HEK293 (cell line): ENCODE data around the gene RACK1.

Source experiments
- CTCF ChIA-PET: fragments of 350-600 bp; formaldehyde crosslinking; extraction: SDS; loops from one replicate; lab custom pipeline; 2021; ENCODE audit warnings: antibody characterized with exemption; lab: Yijun Ruan, JAX
- POLR2A ChIA-PET: fragments of 300-600 bp; formaldehyde crosslinking; extraction: SDS; loops from one replicate; lab custom pipeline; 2020; ENCODE audit warnings: antibody characterized with exemption, inconsistent platforms; lab: Yijun Ruan, JAX
- H3K27ac ChIP-seq: fragments of 200-500 bp; sonication (Bioruptor generic); 2 replicates; pipeline ENCODE4 v1.5.1; 2014; ENCODE audit warnings: low read depth, low read length, control low read depth, inconsistent platforms; ENCODE audit errors: extremely low read depth
- H3K36me3 ChIP-seq, 2 experiments: fragments of 200-500 bp in 1 of 2; sonication (Bioruptor generic) in 1 of 2; 1 replicate in 1 of 2; 2 replicates in 1 of 2; pipeline ENCODE4 v1.5.1; 2014 to 2017; ENCODE audit warnings: inconsistent platforms in 2 of 2, low read length in 2 of 2; ENCODE audit not compliant: control insufficient read depth in 2 of 2, insufficient read depth in 1 of 2
- H3K4me1 ChIP-seq: fragments of 200-500 bp; sonication (Bioruptor generic); 2 replicates; pipeline ENCODE4 v1.5.1; 2014; ENCODE audit warnings: mild to moderate bottlenecking, low read length, inconsistent platforms; ENCODE audit not compliant: control insufficient read depth, insufficient read depth
- H3K4me3 ChIP-seq: 2 replicates; pipeline ENCODE4 v1.5.1; 2011; ENCODE audit warnings: low read depth, mild to moderate bottlenecking, control low read depth, low read length, moderate library complexity
- H3K9me3 ChIP-seq: fragments of 200-500 bp; sonication (Bioruptor generic); 2 replicates; pipeline ENCODE4 v1.5.1; 2014; ENCODE audit warnings: low read depth, low read length, inconsistent platforms; ENCODE audit not compliant: control insufficient read depth, insufficient read depth
- BCL11B ChIP-seq: fragments of 450-650 bp; formaldehyde crosslinking; IDR thresholded peaks from 2 replicates; pipeline ENCODE4 v1.5.1; 2016; ENCODE audit warnings: low read depth, missing biosample characterization, missing genetic modification characterization
- BCL6B ChIP-seq: fragments of 450-650 bp; formaldehyde crosslinking; IDR thresholded peaks from 2 replicates; pipeline ENCODE4 v1.5.1; 2017; ENCODE audit warnings: missing biosample characterization, missing genetic modification characterization
- EGR2 ChIP-seq: fragments of 450-650 bp; formaldehyde crosslinking; IDR thresholded peaks from 2 replicates; pipeline ENCODE4 v1.5.1; 2016; ENCODE audit warnings: low read depth, missing biosample characterization, missing genetic modification characterization
- KLF10 ChIP-seq: fragments of 450-650 bp; IDR thresholded peaks from 2 replicates; pipeline ENCODE4 v1.5.1; 2018; ENCODE audit warnings: missing biosample characterization, mild to moderate bottlenecking, missing genetic modification characterization
- KLF17 ChIP-seq: fragments of 450-650 bp; formaldehyde crosslinking; IDR thresholded peaks from 2 replicates; pipeline ENCODE4 v1.5.1; 2016; ENCODE audit warnings: missing biosample characterization, missing genetic modification characterization
- MEIS1 ChIP-seq: sonication (generic); formaldehyde crosslinking; IDR thresholded peaks from 2 replicates; pipeline ENCODE4 v1.8.1; 2022; ENCODE audit warnings: missing genetic modification reagents, mild to moderate bottlenecking, borderline replicate concordance
- PRDM4 ChIP-seq: fragments of 450-650 bp; formaldehyde crosslinking; IDR thresholded peaks from 2 replicates; pipeline ENCODE4 v1.5.1; 2017; ENCODE audit warnings: missing biosample characterization, missing genetic modification characterization
- YY1 ChIP-seq: fragments of 450-650 bp; formaldehyde crosslinking; IDR thresholded peaks from 2 replicates; pipeline ENCODE4 v1.5.1; 2018; ENCODE audit warnings: missing biosample characterization, missing genetic modification characterization
- ZFHX2 ChIP-seq: fragments of 450-650 bp; formaldehyde crosslinking; conservative IDR thresholded peaks from 2 replicates; pipeline ENCODE4 v1.5.1; 2016; ENCODE audit warnings: missing biosample characterization, missing genetic modification characterization
- ZFP37 ChIP-seq: fragments of 450-650 bp; formaldehyde crosslinking; IDR thresholded peaks from 2 replicates; pipeline ENCODE4 v1.5.1; 2016; ENCODE audit warnings: missing biosample characterization, missing genetic modification characterization
- ZNF248 ChIP-seq: fragments of 450-650 bp; formaldehyde crosslinking; IDR thresholded peaks from 2 replicates; pipeline ENCODE4 v1.5.1; 2017; ENCODE audit warnings: missing biosample characterization, missing genetic modification characterization
- ZNF280D ChIP-seq: fragments of 450-650 bp; formaldehyde crosslinking; IDR thresholded peaks from 2 replicates; pipeline ENCODE4 v1.5.1; 2016; ENCODE audit warnings: missing biosample characterization, missing genetic modification characterization
- ZNF324 ChIP-seq: fragments of 450-650 bp; formaldehyde crosslinking; IDR thresholded peaks from 2 replicates; pipeline ENCODE4 v1.5.1; 2016; ENCODE audit warnings: missing biosample characterization, missing genetic modification characterization
- ZNF335 ChIP-seq: fragments of 450-650 bp; formaldehyde crosslinking; conservative IDR thresholded peaks from 2 replicates; pipeline ENCODE4 v1.5.1; 2016; ENCODE audit warnings: missing biosample characterization, missing genetic modification characterization
- ZNF398 ChIP-seq: fragments of 450-650 bp; formaldehyde crosslinking; IDR thresholded peaks from 2 replicates; pipeline ENCODE4 v1.5.1; 2017; ENCODE audit warnings: missing biosample characterization, missing genetic modification characterization
- ZNF488 ChIP-seq: fragments of 450-650 bp; formaldehyde crosslinking; IDR thresholded peaks from 2 replicates; pipeline ENCODE4 v1.5.1; 2016; ENCODE audit warnings: missing biosample characterization, missing genetic modification characterization
- ZNF571 ChIP-seq: fragments of 450-650 bp; formaldehyde crosslinking; IDR thresholded peaks from 2 replicates; pipeline ENCODE4 v1.5.0; 2017; ENCODE audit warnings: missing biosample characterization, missing genetic modification characterization
- ZNF658 ChIP-seq: fragments of 450-650 bp; formaldehyde crosslinking; IDR thresholded peaks from 2 replicates; pipeline ENCODE4; 2016; ENCODE audit warnings: missing biosample characterization, missing genetic modification characterization

The RACK1 gene

GRCh38 chr5:181229996-181230395 is 13.7 kb downstream of the RACK1 start:
- no peak overlapping the region for H3K4me3 ChIP-seq
- TF ChIP-seq YY1, result no peak
- TF ChIP-seq ZNF335 (tag by site-specific recombination), result no peak
- no peak for TF ChIP-seq BCL11B (tag by site-specific recombination)
- no peak for TF ChIP-seq ZFP37 (tag by site-specific recombination)
- no peak for TF ChIP-seq ZNF488 (tag by site-specific recombination)
- no peak for TF ChIP-seq ZNF571 (tag by site-specific recombination)
- no peak for TF ChIP-seq KLF17 (tag by site-specific recombination)
- no peak for TF ChIP-seq PRDM4 (tag by site-specific recombination)
- no peak for TF ChIP-seq ZNF324 (tag by site-specific recombination)
- no peak for TF ChIP-seq ZNF658 (tag by site-specific recombination)
- TF ChIP-seq ZNF280D (tag by site-specific recombination), result no peak
- no peak for TF ChIP-seq MEIS1 (CRISPR knock-in tag)
- no peak for TF ChIP-seq ZNF248 (tag by site-specific recombination)
- H3K27ac ChIP-seq, result no peak overlapping the region
- H3K9me3 ChIP-seq, result no peaks in the 10 kb centered on the region
- POLR2A ChIA-PET, result interaction anchor here (0.6 to 1.7 kb wide), 4 partner anchors 14 to 442 kb away, joined by 3 to 5 read pairs (median 4); no protein-coding TSS in a partner anchor
- CTCF ChIA-PET, result interaction anchor here (0.7 kb wide), 1 partner anchor 41 kb away, joined by 4 read pairs; no protein-coding TSS in a partner anchor
- H3K36me3 ChIP-seq, result peaks cover 9 to 77% of the 10 kb centered on the region in 2 experiments; a peak in 2 of 3 replicates
- H3K4me1 ChIP-seq, result no peaks in the 10 kb centered on the region

GRCh38 chr5:181224390-181225229 is 19.1 kb downstream of the RACK1 start:
- TF ChIP-seq KLF10 (tag by site-specific recombination), result no peak
- peak; percentile 63 for TF ChIP-seq ZFHX2 (tag by site-specific recombination)
- TF ChIP-seq ZNF398 (tag by site-specific recombination), result 0 out of 2 replicates have a peak, but pooled peaks have one; percentile 2
- 0 out of 2 replicates have a peak, but pooled peaks have one; percentile 3 for TF ChIP-seq EGR2
- TF ChIP-seq BCL6B (tag by site-specific recombination), result no peak
- TF ChIP-seq, all 188 proteins: peak for 3
- POLR2A ChIA-PET, result interaction anchor here (1.3 to 4.4 kb wide), 4 partner anchors 12 to 52 kb away, joined by 3 to 49 read pairs (median 6); partner anchors contain the start of genes RACK1 and TRIM52
- H3K27ac ChIP-seq, result no peak overlapping the region

More at GRCh38 chr5:181224390-181225229, 19.1 kb downstream of the RACK1 start:
- H3K4me3 ChIP-seq, result peak overlapping the region; percentile 92
- CTCF ChIA-PET, result no interaction called here
- H3K4me1 ChIP-seq, result no peaks in the 10 kb centered on the region
- no peaks in the 10 kb centered on the region for H3K9me3 ChIP-seq
- peaks cover 9 to 36% of the 10 kb centered on the region in 2 experiments; a peak in 2 of 3 replicates for H3K36me3 ChIP-seq
